Endothelial cell of umbilical vein (primary cell): Measurements from ENCODE around the gene TOM1L2. TPM values are rescaled to one million over a fixed set of nuclear protein-coding genes. Genes with fewer than 3 reads are reported as not detected.

Experiments
- BruUV-seq: library from RNA; stranded (reverse); fragments of 400-500 nt; replicated peaks from 2 replicates; lab custom pipeline; 2021; lab: Mats Ljungman, UMichigan
- CTCF ChIA-PET: fragments of 300-600, 350-600 bp; sonication (Branson Sonifier 250); formaldehyde crosslinking; loops from one replicate; lab custom pipeline; 2021; ENCODE audit warnings: antibody characterized with exemption, inconsistent platforms; lab: Charles Lee
- POLR2A ChIA-PET: fragments of 300-600, 350-600 bp; sonication (Branson Sonifier 250); formaldehyde crosslinking; loops from one replicate; lab custom pipeline; 2021; ENCODE audit warnings: antibody characterized with exemption, inconsistent platforms; lab: Charles Lee
- DNase-seq: peaks from one replicate; pipeline ENCODE4 v3.0.0-alpha.2; 2011; ENCODE audit warnings: low read depth, low spot score
- FAIRE-seq: peaks from 2 replicates; lab custom pipeline; 2011; peaks lifted over from hg19 to GRCh38; lab: Jason Lieb, UNC
- H2AFZ ChIP-seq: 2 replicates; pipeline ENCODE4 v1.6.0; 2012; ENCODE audit warnings: low read depth, low read length, control low read depth, inconsistent platforms
- H3K27ac ChIP-seq: 2 replicates; pipeline ENCODE4 v1.5.1; 2011; ENCODE audit warnings: low read depth, mild to moderate bottlenecking, control low read depth, low read length, moderate library complexity; ENCODE audit not compliant: insufficient read depth
- H3K27me3 ChIP-seq, 2 experiments: 2 replicates each; pipeline versions ENCODE4 v1.6.0 to v1.6.1; 2011; ENCODE audit warnings: low read length in 2 of 2, mixed read lengths in 1 of 2; ENCODE audit not compliant: control insufficient read depth in 2 of 2, insufficient read depth in 2 of 2
- H3K36me3 ChIP-seq, 2 experiments: 2 replicates in 1 of 2; 3 replicates in 1 of 2; pipeline ENCODE4 v1.5.1; 2011; ENCODE audit warnings: low read length in 2 of 2, mild to moderate bottlenecking in 1 of 2, moderate library complexity in 1 of 2; ENCODE audit not compliant: control insufficient read depth in 2 of 2, insufficient read depth in 2 of 2; ENCODE audit errors: extremely low read depth in 1 of 2
- H3K4me1 ChIP-seq: 3 replicates; pipeline ENCODE4 v1.5.1; 2011; ENCODE audit warnings: mild to moderate bottlenecking, low read length; ENCODE audit not compliant: control insufficient read depth, insufficient read depth; ENCODE audit errors: extremely low read depth
- H3K4me2 ChIP-seq: 2 replicates; pipeline ENCODE4 v1.6.1; 2011; ENCODE audit warnings: low read length, control low read depth, mixed read lengths; ENCODE audit not compliant: insufficient read depth
- H3K4me3 ChIP-seq, 3 experiments: fragments of 200-600 bp in 1 of 3; sonication (generic), shearing (Covaris generic) in 1 of 3; replicated peaks in 1 of 3; 2 replicates each; pipeline ENCODE4 v1.5.1; 2011 to 2016; ENCODE audit warnings: control low read depth in 3 of 3, low read length in 3 of 3, mild to moderate bottlenecking in 2 of 3, inconsistent platforms in 1 of 3, low read depth in 1 of 3, moderate library complexity in 1 of 3; ENCODE audit not compliant: insufficient read depth in 1 of 3
- H3K79me2 ChIP-seq: 2 replicates; pipeline ENCODE4 v1.6.0; 2012; ENCODE audit warnings: low read length, inconsistent platforms; ENCODE audit not compliant: control insufficient read depth, insufficient read depth
- H3K9ac ChIP-seq: replicated peaks from 2 replicates; pipeline ENCODE3; 2011; ENCODE audit warnings: low read length, control low read depth; ENCODE audit not compliant: insufficient read depth; ENCODE audit errors: extremely low read depth
- H3K9me1 ChIP-seq: replicated peaks from 3 replicates; pipeline ENCODE4 v1.6.0; 2011; ENCODE audit warnings: mild to moderate bottlenecking, low read length; ENCODE audit not compliant: control insufficient read depth, insufficient read depth; ENCODE audit errors: extremely low read depth
- H3K9me3 ChIP-seq: replicated peaks from 2 replicates; pipeline ENCODE4 v1.5.1; 2012; ENCODE audit warnings: low read length, inconsistent platforms; ENCODE audit not compliant: control insufficient read depth, insufficient read depth
- H4K20me1 ChIP-seq: replicated peaks from 2 replicates; pipeline ENCODE3; 2011; ENCODE audit warnings: mild to moderate bottlenecking, low read length; ENCODE audit not compliant: control insufficient read depth, insufficient read depth; ENCODE audit errors: extremely low read depth
- CTCF ChIP-seq, 2 donors: IDR thresholded peaks; 1 replicate in 1 of 2; 2 replicates in 1 of 2; pipeline ENCODE4 v1.5.1; 2011; ENCODE audit warnings: low read length in 2 of 2, mild to moderate bottlenecking in 2 of 2, moderate library complexity in 2 of 2, control low read depth in 1 of 2, inconsistent platforms in 1 of 2, low read depth in 1 of 2; ENCODE audit not compliant: insufficient read depth in 1 of 2; ENCODE audit errors: extremely low read depth in 1 of 2
- EZH2 ChIP-seq: IDR thresholded peaks from 2 replicates; pipeline ENCODE4 v1.6.1; 2012; ENCODE audit warnings: borderline replicate concordance, low read depth, mild to moderate bottlenecking, moderate library complexity, low read length, inconsistent platforms; ENCODE audit not compliant: severe bottlenecking
- FOS ChIP-seq: IDR thresholded peaks from 2 replicates; pipeline ENCODE4 v1.6.1; 2011; ENCODE audit warnings: mild to moderate bottlenecking, low read length, moderate library complexity, borderline replicate concordance; ENCODE audit not compliant: insufficient read depth
- GATA2 ChIP-seq: IDR thresholded peaks from 2 replicates; pipeline ENCODE4 v1.7.0; 2011; ENCODE audit warnings: low read depth, mild to moderate bottlenecking, moderate library complexity, mixed read lengths, low read length; ENCODE audit not compliant: insufficient read length, insufficient read depth
- JUN ChIP-seq: IDR thresholded peaks from 2 replicates; pipeline ENCODE4 v1.6.1; 2011; ENCODE audit warnings: borderline replicate concordance, low read depth; ENCODE audit not compliant: insufficient read length, insufficient read depth
- MAX ChIP-seq: IDR thresholded peaks from 2 replicates; pipeline ENCODE4 v1.6.1; 2011; ENCODE audit not compliant: insufficient read depth, insufficient read length
- MYC ChIP-seq: IDR thresholded peaks from one replicate; pipeline ENCODE4 v1.6.1; 2011; ENCODE audit warnings: mild to moderate bottlenecking, low read depth, low read length
- POLR2A ChIP-seq: IDR thresholded peaks from 2 replicates; pipeline ENCODE4 v1.6.1; 2012; ENCODE audit warnings: low read depth, mild to moderate bottlenecking, control low read depth, low read length
- POLR2AphosphoS5 ChIP-seq: IDR thresholded peaks from 2 replicates; pipeline ENCODE4 v1.6.1; 2012; ENCODE audit warnings: low read depth, mild to moderate bottlenecking, control low read depth, low read length, moderate library complexity; ENCODE audit not compliant: insufficient read depth
- dilution Hi-C: fragments of 300-500 bp; cut with MboI; formaldehyde crosslinking; loops from one replicate; pipeline ENCODE4 v1.15.0; 2019; ENCODE audit warnings: low sequenced_read_pairs; ENCODE audit not compliant: extremely low pct_ligation_motif_present
- intact Hi-C: fragments of 100-400 bp; cut with micrococcal nuclease; formaldehyde crosslinking; loops from one replicate; pipeline ENCODE4 v1.10.0; 2022
- polyA plus RNA-seq, 4 experiments: library from polyadenylated mRNA; depleted of rRNA in 3 of 4; stranded (reverse) in 3 of 4; unstranded in 1 of 4; fragments of >200 nt; gene quantifications; 2 replicates each; pipeline versions ENCODE4 v1.2.1 to v1.2.3, GENCODE V29; 2011 to 2012; ENCODE audit warnings: missing spikeins in 1 of 4
- total RNA-seq: library from RNA; stranded (reverse); gene quantifications from 2 replicates; pipeline ENCODE4 v1.2.3, GENCODE V29; 2021

TOM1L2 gene
- total and polyA plus RNA-seq, 2 donors (not counting 3 experiments of a cell fraction or from before 2014, with no cell fraction given), result 31.7 to 37.6 TPM

- Histone ChIP-seq H3K27me3 (no peaks in the 10 kb centered on the region), H3K9me3 (no peaks in the 10 kb centered on the region), H3K36me3 (no peaks in the 10 kb centered on the region), H3K9ac (no peak overlapping the region), H3K4me3 (no peak overlapping the region), H3K9me1 (no peaks in the 10 kb centered on the region), H2AFZ (no peak overlapping the region), H4K20me1 (no peaks in the 10 kb centered on the region), H3K4me2 (no peak overlapping the region), H3K79me2 (no peaks in the 10 kb centered on the region), H3K27ac (no peak overlapping the region), H3K4me1 (no peaks in the 10 kb centered on the region)
- DNase-seq, result peak; percentile 14
- no peak for FAIRE-seq
- TF ChIP-seq EZH2 (no peak), FOS (no peak), MYC (no peak), POLR2A (no peak), JUN (no peak)
- intact Hi-C loops (no loop called here), dilution Hi-C loops (no loop called here)
- BruUV-seq, result no TSS peak
- ChIA-PET CTCF (no interaction called here), POLR2A (no interaction called here)
These were observed 27.3 kb upstream of the TOM1L2 start for GRCh38 chr17:17999364-18000029.

DNA sequence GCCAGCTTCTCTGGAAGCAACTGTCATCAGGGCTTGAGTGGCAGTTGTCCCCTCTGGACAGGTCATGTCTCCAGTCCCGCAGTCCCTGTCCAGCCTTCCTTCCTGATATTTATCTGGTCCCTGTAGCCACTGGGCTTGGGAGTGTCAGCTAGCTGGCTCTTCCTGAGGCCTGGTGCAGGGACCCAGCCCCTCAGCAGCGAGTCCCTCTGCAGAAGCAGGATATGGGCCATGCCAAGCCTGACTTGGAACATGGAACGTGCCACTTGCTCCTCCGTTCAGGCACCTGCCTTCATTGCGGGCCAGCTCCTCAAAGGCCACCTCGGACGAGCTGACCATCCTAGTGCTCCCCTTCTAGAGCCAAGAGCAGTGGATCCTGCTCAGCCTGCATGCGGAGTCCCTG, 26.7 kb upstream of the TOM1L2 start:
- Histone ChIP-seq H3K9ac (no peak overlapping the region), H3K27me3 (no peaks in the 10 kb centered on the region), H3K4me2 (no peak overlapping the region), H3K9me1 (no peaks in the 10 kb centered on the region), H3K36me3 (no peaks in the 10 kb centered on the region), H3K4me1 (no peaks in the 10 kb centered on the region), H2AFZ (no peak overlapping the region), H3K4me3 (no peak overlapping the region), H4K20me1 (no peaks in the 10 kb centered on the region), H3K79me2 (no peaks in the 10 kb centered on the region), H3K9me3 (no peaks in the 10 kb centered on the region), H3K27ac (no peak overlapping the region)
- FAIRE-seq (no peak), DNase-seq (no peak)
- dilution Hi-C loops, result no loop called here
- CTCF ChIA-PET, result interaction anchor here (1.6 kb wide), 1 partner anchor 108 kb away, joined by 4 read pairs; no protein-coding TSS in a partner anchor
- TF ChIP-seq MYC (no peak), GATA2 (no peak), JUN (no peak), POLR2AphosphoS5 (no peak), EZH2 (no peak), MAX (no peak), FOS (no peak), POLR2A (no peak), CTCF (IDR thresholded peaks at IDR 0.05; ENCODE audit: extremely low read depth in 1 of 2, insufficient read depth in 1 of 2, low read depth in 1 of 2, low read length in 2 of 2) (no peak)
- intact Hi-C loops, result no loop called here
- BruUV-seq, result no TSS peak
- POLR2A ChIA-PET, result no interaction called here
